Hepatocyte (in vitro differentiated cells): ENCODE data around the gene DCAF8.

Experiments used
- CTCF ChIP-seq: fragments of 200-600 bp; sonication (generic); IDR thresholded peaks from 2 replicates; pipeline ENCODE4 v1.5.1; 2016; ENCODE audit warnings: antibody characterized with exemption, mild to moderate bottlenecking; ENCODE audit not compliant: poor library complexity
- EZH2phosphoT487 ChIP-seq: fragments of 200-600 bp; sonication (generic); IDR thresholded peaks from one replicate; pipeline ENCODE4 v1.6.1; 2018; ENCODE audit warnings: antibody characterized with exemption, mild to moderate bottlenecking, low read depth, moderate library complexity; ENCODE audit not compliant: unreplicated experiment, severe bottlenecking

DNA sequence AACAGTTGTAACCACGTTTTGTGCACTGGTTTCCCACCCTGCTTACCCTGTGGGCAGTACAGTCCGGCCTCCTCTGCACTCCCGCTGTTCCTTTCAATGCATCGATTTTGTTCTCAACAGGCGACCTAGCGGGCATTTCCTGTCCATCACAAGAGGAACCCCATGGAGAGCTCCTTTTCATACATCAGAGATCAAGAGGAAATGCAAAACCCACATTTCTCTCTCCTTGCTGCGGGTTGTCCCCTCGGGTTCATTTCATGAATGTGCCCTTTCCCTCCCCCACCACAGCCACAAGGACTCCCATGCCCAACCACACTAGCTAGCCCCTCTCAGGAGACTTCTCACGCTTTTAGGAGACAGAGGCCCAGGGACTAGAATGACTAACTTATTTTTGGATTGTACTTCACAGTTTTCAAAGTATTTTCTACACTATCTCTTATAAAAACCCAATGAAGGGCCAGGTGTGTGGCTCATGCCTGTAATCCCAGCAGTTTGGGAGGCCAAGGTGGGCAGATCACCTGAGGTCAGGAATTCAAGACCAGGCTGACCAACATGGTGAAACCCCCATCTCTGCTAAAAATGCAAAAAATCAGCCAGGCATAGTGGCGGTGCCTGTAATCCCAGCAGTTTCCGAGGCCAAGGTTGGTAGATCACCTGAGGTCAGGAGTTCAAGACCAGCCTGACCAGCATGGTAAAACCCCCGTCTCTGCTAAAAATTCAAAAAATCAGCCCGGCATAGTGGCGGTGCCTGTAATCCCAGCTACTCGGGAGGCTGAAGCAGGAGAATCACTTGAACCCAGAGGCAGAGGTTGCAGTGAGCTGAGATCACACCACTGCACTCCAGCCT is 92.6 kb downstream of the DCAF8 start:
- TF ChIP-seq EZH2phosphoT487 (no peak), CTCF (no peak)
